Colonic mucosa (tissue), 4 donors: Measurements from ENCODE around the gene TP53RK. TPM values are rescaled to one million over a fixed set of nuclear protein-coding genes. Genes with fewer than 3 reads are reported as not detected.
A peak's percentile ranks its signal among the peaks of the same experiment; 100 is the strongest.

Experiments
- DNase-seq: peaks from one replicate; pipeline ENCODE4 v3.0.0-alpha.2; 2020
- H3K27ac ChIP-seq: fragments of 200-600 bp; one replicate; pipeline ENCODE4 v1.8.0; 2021
- H3K27me3 ChIP-seq: fragments of 200-600 bp; one replicate; pipeline ENCODE4 v1.8.0; 2021
- H3K36me3 ChIP-seq: fragments of 200-600 bp; one replicate; pipeline ENCODE4 v1.8.0; 2021
- H3K4me1 ChIP-seq: fragments of 200-600 bp; one replicate; pipeline ENCODE4 v1.8.0; 2021; ENCODE audit warnings: mild to moderate bottlenecking
- H3K4me3 ChIP-seq: fragments of 200-600 bp; one replicate; pipeline ENCODE4 v1.8.0; 2021
- H3K9ac ChIP-seq, 2 donors: one replicate each; pipeline ENCODE4 v1.7.0; 2013; ENCODE audit warnings: control low read depth in 2 of 2, low read depth in 2 of 2, low read length in 2 of 2
- H3K9me3 ChIP-seq: fragments of 200-600 bp; one replicate; pipeline ENCODE4 v1.8.0; 2021
- intact Hi-C: fragments of 100-400 bp; cut with DNase I; formaldehyde crosslinking; loops from one replicate; pipeline ENCODE4 v1.14.1; 2022
- total RNA-seq, 2 donors: library from RNA; stranded (reverse); fragmentation: NEBNext Ultra II Directional in 1 of 2; extraction: Animal tissue kit (Norgen Biotek cat#: 25700) in 1 of 2; gene quantifications; one replicate each; pipeline ENCODE4 v1.2.1, GENCODE V29; 2021
- TF ChIP-seq, protein P1 (sequence below): fragments of 200-600 bp; IDR thresholded peaks from one replicate; pipeline ENCODE4 v1.8.0; 2022; ENCODE audit warnings: antibody characterized with exemption, mild to moderate bottlenecking
- donor health status: healthy.
- donor health status: DM: no; HTN: no; CAD: no.
- donor health status: DM: no; HTN: no; CAD: no.

The TP53RK gene
- total RNA-seq, result 10 to 100 TPM in 1 of 2 donors, 1 to 10 TPM in 1; 9.2 to 11.1 TPM

DNA sequence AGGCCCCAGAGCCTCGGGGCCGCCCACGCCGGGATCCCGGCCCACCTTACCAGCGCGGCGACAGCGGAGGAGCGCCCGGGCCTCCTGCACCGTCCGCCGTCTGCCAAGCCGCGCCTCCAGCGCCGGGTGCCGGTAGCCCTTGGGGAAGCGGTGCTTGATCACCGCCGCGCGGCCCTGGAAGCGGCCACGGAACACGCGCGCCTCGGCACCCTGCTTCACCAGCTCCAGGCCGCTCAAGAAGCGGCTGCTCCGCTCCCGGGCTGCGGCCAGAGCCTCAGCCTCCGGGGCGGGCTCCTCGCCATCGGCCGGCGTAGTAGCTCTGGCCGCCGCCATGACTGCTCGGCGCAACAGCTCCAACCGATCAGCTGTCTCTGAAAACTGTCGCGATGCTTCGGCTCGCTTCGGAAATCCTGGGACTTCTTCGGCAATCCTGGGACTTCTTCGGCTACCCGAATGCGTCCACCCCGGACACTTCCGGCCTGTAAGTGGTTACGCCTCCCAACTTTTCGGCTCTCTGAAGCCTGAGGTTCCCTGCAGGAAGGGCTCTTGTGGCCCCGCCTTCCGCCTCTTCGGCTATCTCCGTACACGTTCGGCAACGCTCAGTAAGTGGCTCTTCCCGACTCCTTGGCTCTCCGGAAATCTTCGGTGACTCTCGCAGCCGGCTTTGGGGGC, at the start of gene TP53RK:
TP53RK (minus strand) TSS at position 363 of the 672 bp plus-strand sequence; CDS start at position 333, 30 bp downstream.
- Histone ChIP-seq H3K4me1 (peaks cover 10% of the 10 kb centered on the region), H3K9me3 (no peaks in the 10 kb centered on the region), H3K36me3 (no peaks in the 10 kb centered on the region), H3K9ac (peak within 1 kb of the TSS; percentile 86 to 98), H3K4me3 (peak within 1 kb of the TSS; percentile 59), H3K27me3 (no peaks in the 10 kb centered on the region), H3K27ac (peak within 1 kb of the TSS; percentile 90)
- intact Hi-C loops, result loop anchor here (10.0 kb wide), 1 partner anchor 124 kb away; no protein-coding TSS in a partner anchor
- peak; percentile 100 for DNase-seq
- TF ChIP-seq, protein P1, sequence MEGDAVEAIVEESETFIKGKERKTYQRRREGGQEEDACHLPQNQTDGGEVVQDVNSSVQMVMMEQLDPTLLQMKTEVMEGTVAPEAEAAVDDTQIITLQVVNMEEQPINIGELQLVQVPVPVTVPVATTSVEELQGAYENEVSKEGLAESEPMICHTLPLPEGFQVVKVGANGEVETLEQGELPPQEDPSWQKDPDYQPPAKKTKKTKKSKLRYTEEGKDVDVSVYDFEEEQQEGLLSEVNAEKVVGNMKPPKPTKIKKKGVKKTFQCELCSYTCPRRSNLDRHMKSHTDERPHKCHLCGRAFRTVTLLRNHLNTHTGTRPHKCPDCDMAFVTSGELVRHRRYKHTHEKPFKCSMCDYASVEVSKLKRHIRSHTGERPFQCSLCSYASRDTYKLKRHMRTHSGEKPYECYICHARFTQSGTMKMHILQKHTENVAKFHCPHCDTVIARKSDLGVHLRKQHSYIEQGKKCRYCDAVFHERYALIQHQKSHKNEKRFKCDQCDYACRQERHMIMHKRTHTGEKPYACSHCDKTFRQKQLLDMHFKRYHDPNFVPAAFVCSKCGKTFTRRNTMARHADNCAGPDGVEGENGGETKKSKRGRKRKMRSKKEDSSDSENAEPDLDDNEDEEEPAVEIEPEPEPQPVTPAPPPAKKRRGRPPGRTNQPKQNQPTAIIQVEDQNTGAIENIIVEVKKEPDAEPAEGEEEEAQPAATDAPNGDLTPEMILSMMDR, result peak; percentile 17

DNA sequence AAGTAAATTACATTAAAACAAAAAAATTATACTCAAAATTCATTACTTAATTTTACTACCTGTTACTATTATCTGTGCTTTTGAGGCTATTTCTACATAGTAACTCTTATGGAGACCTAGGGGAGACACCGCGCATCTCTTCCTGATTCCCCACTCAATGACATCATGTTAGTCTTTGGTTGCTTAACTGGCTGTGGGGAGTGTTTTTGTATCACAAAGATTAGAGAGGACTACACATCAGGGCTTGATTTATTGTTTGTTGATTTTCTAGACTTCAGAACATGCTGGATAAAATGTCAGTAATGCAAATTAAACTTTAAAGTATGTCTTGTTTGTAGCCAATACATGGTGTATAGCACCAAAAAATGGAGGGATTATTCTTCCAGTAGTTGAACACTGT, 46.2 kb upstream of the TP53RK start:
- no peak overlapping the region for H3K4me3 ChIP-seq
- H3K4me1 ChIP-seq, result no peaks in the 10 kb centered on the region
- intact Hi-C loops, result no loop called here
- no peak for DNase-seq
- TF ChIP-seq, protein P1, result no peak
- H3K36me3 ChIP-seq, result no peaks in the 10 kb centered on the region
- H3K27me3 ChIP-seq, result no peaks in the 10 kb centered on the region
- H3K27ac ChIP-seq, result no peak overlapping the region
- no peak overlapping the region for H3K9ac ChIP-seq
- H3K9me3 ChIP-seq, result no peaks in the 10 kb centered on the region

DNA sequence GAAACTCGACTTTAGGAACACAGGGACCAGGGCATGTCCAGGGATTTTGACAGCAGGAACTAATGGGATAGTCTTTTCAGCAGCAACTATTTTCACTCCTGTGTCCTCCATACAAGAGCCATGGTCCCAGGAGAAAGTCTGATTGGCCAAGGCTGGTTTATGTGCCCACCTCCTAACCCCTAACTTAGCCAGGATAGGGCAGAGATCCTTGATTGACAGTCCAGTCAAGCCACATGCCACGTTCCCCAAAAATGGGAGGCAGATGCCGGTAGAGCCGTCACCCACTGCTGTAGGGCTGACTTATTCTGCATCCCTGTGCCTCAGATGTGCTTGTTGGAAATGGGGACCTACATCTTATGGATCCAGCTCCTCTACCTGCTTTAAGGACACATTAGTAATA, 42.5 kb upstream of the TP53RK start:
- no peak overlapping the region for H3K27ac ChIP-seq
- no peak overlapping the region for H3K9ac ChIP-seq
- H3K9me3 ChIP-seq, result no peaks in the 10 kb centered on the region
- H3K4me3 ChIP-seq, result no peak overlapping the region
- no peaks in the 10 kb centered on the region for H3K36me3 ChIP-seq
- H3K4me1 ChIP-seq, result no peaks in the 10 kb centered on the region
- intact Hi-C loops, result no loop called here
- no peak for DNase-seq
- TF ChIP-seq, protein P1, result no peak
- H3K27me3 ChIP-seq, result no peaks in the 10 kb centered on the region

DNA sequence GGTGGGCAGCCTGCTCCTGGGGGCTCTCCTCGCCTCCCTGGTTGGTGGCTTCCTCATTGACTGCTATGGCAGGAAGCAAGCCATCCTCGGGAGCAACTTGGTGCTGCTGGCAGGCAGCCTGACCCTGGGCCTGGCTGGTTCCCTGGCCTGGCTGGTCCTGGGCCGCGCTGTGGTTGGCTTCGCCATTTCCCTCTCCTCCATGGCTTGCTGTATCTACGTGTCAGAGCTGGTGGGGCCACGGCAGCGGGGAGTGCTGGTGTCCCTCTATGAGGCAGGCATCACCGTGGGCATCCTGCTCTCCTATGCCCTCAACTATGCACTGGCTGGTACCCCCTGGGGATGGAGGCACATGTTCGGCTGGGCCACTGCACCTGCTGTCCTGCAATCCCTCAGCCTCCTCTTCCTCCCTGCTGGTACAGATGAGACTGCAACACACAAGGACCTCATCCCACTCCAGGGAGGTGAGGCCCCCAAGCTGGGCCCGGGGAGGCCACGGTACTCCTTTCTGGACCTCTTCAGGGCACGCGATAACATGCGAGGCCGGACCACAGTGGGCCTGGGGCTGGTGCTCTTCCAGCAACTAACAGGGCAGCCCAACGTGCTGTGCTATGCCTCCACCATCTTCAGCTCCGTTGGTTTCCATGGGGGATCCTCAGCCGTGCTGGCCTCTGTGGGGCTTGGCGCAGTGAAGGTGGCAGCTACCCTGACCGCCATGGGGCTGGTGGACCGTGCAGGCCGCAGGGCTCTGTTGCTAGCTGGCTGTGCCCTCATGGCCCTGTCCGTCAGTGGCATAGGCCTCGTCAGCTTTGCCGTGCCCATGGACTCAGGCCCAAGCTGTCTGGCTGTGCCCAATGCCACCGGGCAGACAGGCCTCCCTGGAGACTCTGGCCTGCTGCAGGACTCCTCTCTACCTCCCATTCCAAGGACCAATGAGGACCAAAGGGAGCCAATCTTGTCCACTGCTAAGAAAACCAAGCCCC, 36.2 kb upstream of the TP53RK start:
- H3K27me3 ChIP-seq, result no peaks in the 10 kb centered on the region
- H3K36me3 ChIP-seq, result no peaks in the 10 kb centered on the region
- no peak for DNase-seq
- H3K27ac ChIP-seq, result no peak overlapping the region
- no peaks in the 10 kb centered on the region for H3K9me3 ChIP-seq
- no peaks in the 10 kb centered on the region for H3K4me1 ChIP-seq
- H3K4me3 ChIP-seq, result no peak overlapping the region
- no peak overlapping the region for H3K9ac ChIP-seq
- intact Hi-C loops, result no loop called here
- TF ChIP-seq, protein P1, result no peak

DNA sequence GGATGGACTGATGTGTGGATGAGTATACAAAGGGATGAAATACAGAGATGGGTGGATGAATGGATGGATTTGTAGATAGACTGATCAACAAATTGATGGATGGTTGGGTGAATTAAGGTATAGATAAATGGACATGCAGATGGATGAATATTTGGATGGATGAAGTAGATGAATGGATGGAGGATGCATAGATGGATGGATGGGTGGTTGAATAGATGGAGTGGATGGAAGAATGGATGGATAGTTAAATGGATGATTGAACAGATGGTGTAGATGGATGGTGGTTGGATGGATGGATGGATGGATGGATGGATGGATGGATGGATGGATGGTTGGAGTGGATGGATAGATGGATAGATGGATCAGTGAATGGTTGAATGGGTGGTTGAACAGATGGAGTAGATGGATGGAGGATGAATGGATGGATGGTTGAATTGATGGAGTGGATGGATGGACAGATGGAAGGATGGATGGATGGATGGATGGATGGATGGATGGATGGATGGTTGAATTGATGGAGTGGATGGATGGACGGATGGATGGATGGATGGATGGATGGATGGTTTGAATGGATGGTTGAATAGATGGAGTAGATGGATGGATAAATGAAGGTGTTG, 35.2 kb upstream of the TP53RK start:
- DNase-seq, result no peak
- Histone ChIP-seq H3K27me3 (no peaks in the 10 kb centered on the region), H3K4me1 (no peaks in the 10 kb centered on the region), H3K4me3 (no peak overlapping the region), H3K9me3 (no peaks in the 10 kb centered on the region), H3K27ac (no peak overlapping the region), H3K36me3 (no peaks in the 10 kb centered on the region), H3K9ac (no peak overlapping the region)
- TF ChIP-seq, protein P1, result no peak
- intact Hi-C loops, result no loop called here
